GM12878 (cell line): Measurements from ENCODE around the gene SFR1. TPM values are rescaled to one million over a fixed set of nuclear protein-coding genes. Genes with fewer than 3 reads are reported as not detected.

Experiments used
- ATAC-seq: fragments of 200-7000 bp; cut with Tn5 transposase; 3 replicates; pipeline ENCODE4 v1.9.1; 2020; ENCODE audit warnings: mild to moderate bottlenecking, moderate library complexity
- BruUV-seq: library from RNA; stranded (reverse); fragments of 400-500 nt; replicated peaks from 2 replicates; lab custom pipeline; 2021; lab: Mats Ljungman, UMichigan
- CTCF ChIA-PET: fragments of 300-600 bp; sonication (Branson Sonifier 250); formaldehyde crosslinking; extraction: SDS; loops from one replicate; lab custom pipeline; 2021; ENCODE audit warnings: inconsistent platforms; lab: Yijun Ruan, JAX
- POLR2A ChIA-PET: fragments of 350-600 bp; formaldehyde crosslinking; extraction: SDS; loops from one replicate; lab custom pipeline; 2021; ENCODE audit warnings: inconsistent platforms; lab: Charles Lee
- RAD21 ChIA-PET: fragments of 300-600 bp; sonication (Branson Sonifier 250); formaldehyde crosslinking; loops from one replicate; lab custom pipeline; 2023; ENCODE audit warnings: antibody characterized with exemption; ENCODE audit not compliant: unreplicated experiment; lab: Charles Lee
- SMC1A ChIA-PET: fragments of 300-600 bp; sonication (Branson Sonifier 250); formaldehyde crosslinking; loops from one replicate; lab custom pipeline; 2023; ENCODE audit not compliant: unreplicated experiment, uncharacterized antibody; lab: Charles Lee
- DNase-seq: peaks from one replicate; pipeline ENCODE4 v3.0.0-alpha.2; 2011; ENCODE audit warnings: low read depth, low spot score
- FAIRE-seq: peaks from 3 replicates; lab custom pipeline; 2011; peaks lifted over from hg19 to GRCh38; lab: Jason Lieb, UNC
- H2AFZ ChIP-seq: 2 replicates; pipeline ENCODE4 v1.6.0; 2011; ENCODE audit warnings: low read depth, low read length, control low read depth; ENCODE audit not compliant: control insufficient read depth
- H3K27ac ChIP-seq: 2 replicates; pipeline ENCODE4 v1.5.1; 2011; ENCODE audit warnings: control low read depth; ENCODE audit not compliant: control insufficient read depth, insufficient read depth
- H3K27me3 ChIP-seq, 2 experiments: replicated peaks in 1 of 2; 2 replicates each; pipeline versions ENCODE4 v1.6.0 to v1.6.1; 2011; ENCODE audit warnings: low read length in 1 of 2; ENCODE audit not compliant: control insufficient read depth in 2 of 2, insufficient read depth in 2 of 2
- H3K36me3 ChIP-seq, 2 experiments: 2 replicates each; pipeline ENCODE4 v1.5.1; 2011; ENCODE audit warnings: low read length in 1 of 2; ENCODE audit not compliant: control insufficient read depth in 2 of 2, insufficient read depth in 2 of 2
- H3K4me1 ChIP-seq: 2 replicates; pipeline ENCODE4 v1.6.1; 2011; ENCODE audit warnings: mild to moderate bottlenecking, low read length, moderate library complexity, mixed read lengths; ENCODE audit not compliant: control insufficient read depth, insufficient read depth
- H3K4me2 ChIP-seq: 2 replicates; pipeline ENCODE4 v1.6.0; 2011; ENCODE audit warnings: control low read depth; ENCODE audit not compliant: control insufficient read depth, insufficient read depth
- H3K4me3 ChIP-seq: fragments of 200-600 bp; sonication (generic); 2 replicates; pipeline ENCODE4 v1.5.1; 2016
- H3K79me2 ChIP-seq: 2 replicates; pipeline ENCODE4 v1.6.0; 2011; ENCODE audit warnings: low read length; ENCODE audit not compliant: control insufficient read depth, insufficient read depth
- H3K9ac ChIP-seq: 2 replicates; pipeline ENCODE4 v1.8.0; 2011; ENCODE audit warnings: low read length, control low read depth, mixed read lengths; ENCODE audit not compliant: control insufficient read depth, insufficient read depth
- H3K9me3 ChIP-seq: replicated peaks from 3 replicates; pipeline ENCODE4 v1.5.1; 2011; ENCODE audit warnings: mild to moderate bottlenecking, low read length; ENCODE audit not compliant: control insufficient read depth, insufficient read depth
- H4K20me1 ChIP-seq: 2 replicates; pipeline ENCODE4 v1.6.0; 2011; ENCODE audit not compliant: control insufficient read depth, insufficient read depth
- BMI1 ChIP-seq: fragments of 450-650 bp; IDR thresholded peaks from 2 replicates; pipeline ENCODE4 v1.6.1; 2016; ENCODE audit warnings: mild to moderate bottlenecking, moderate library complexity, borderline replicate concordance
- E2F8 ChIP-seq: fragments of 450-650 bp; IDR thresholded peaks from 2 replicates; pipeline ENCODE4 v1.6.1; 2018; ENCODE audit warnings: mild to moderate bottlenecking, low read depth, moderate library complexity; ENCODE audit not compliant: partially characterized antibody
- NFIC ChIP-seq: IDR thresholded peaks from 2 replicates; pipeline ENCODE4 v1.6.1; 2012; ENCODE audit warnings: low read depth, mild to moderate bottlenecking, inconsistent platforms, low read length, moderate library complexity
- NKRF ChIP-seq: fragments of 450-650 bp; conservative IDR thresholded peaks from 2 replicates; pipeline ENCODE4 v1.6.1; 2017; ENCODE audit warnings: mild to moderate bottlenecking, moderate library complexity
- NR2C1 ChIP-seq: fragments of 450-650 bp; IDR thresholded peaks from 2 replicates; pipeline ENCODE4 v1.6.1; 2017; ENCODE audit warnings: antibody characterized with exemption, mild to moderate bottlenecking, moderate library complexity
- NR2C2 ChIP-seq: IDR thresholded peaks from 2 replicates; pipeline ENCODE4 v1.6.1; 2011; ENCODE audit warnings: borderline replicate concordance, low read depth; ENCODE audit not compliant: control insufficient read depth, insufficient read length
- REST ChIP-seq: IDR thresholded peaks from 2 replicates; pipeline ENCODE4 v1.6.1; 2012; ENCODE audit warnings: mild to moderate bottlenecking, low read depth, low read length
- TCF7 ChIP-seq: IDR thresholded peaks from 2 replicates; pipeline ENCODE4 v1.6.1; 2014; ENCODE audit warnings: antibody characterized with exemption, borderline replicate concordance
- ZBED1 ChIP-seq: IDR thresholded peaks from 2 replicates; pipeline ENCODE4 v1.6.1; 2016; ENCODE audit warnings: borderline replicate concordance
- ZNF207 ChIP-seq: fragments of 450-650 bp; IDR thresholded peaks from 2 replicates; pipeline ENCODE4 v1.6.1; 2014; ENCODE audit warnings: antibody characterized with exemption, mild to moderate bottlenecking, borderline replicate concordance
- WGBS: methylation state at CpG from one replicate; pipeline ENCODE4 v1.1.6; 2016; ENCODE audit warnings: low lambda C conversion rate; ENCODE audit not compliant: insufficient replicate concordance, insufficient coverage; ENCODE audit errors: missing lambda C conversion rate; 5-methylcytosine and 5-hydroxymethylcytosine counted together
- in situ Hi-C: fragments of 300-500 bp; cut with MboI; formaldehyde crosslinking; loops from 9 replicates; pipeline ENCODE4 v1.14.3; 2018; ENCODE audit warnings: mixed read lengths
- intact Hi-C: fragments of 100-400 bp; cut with micrococcal nuclease; formaldehyde crosslinking; loops from one replicate; pipeline ENCODE4 v1.14.2; 2022; ENCODE audit not compliant: unreplicated experiment
- polyA plus RNA-seq, 11 experiments: library from polyadenylated mRNA; depleted of rRNA in 4 of 11; unstranded in 6 of 11; stranded (reverse) in 5 of 11; fragments of >200 nt; fragmentation: Nextera tagmentation in 4 of 11; fragmentation: Illumina TruSeq in 1 of 11; extraction: Ambion mirVana in 4 of 11; extraction: Trizol in 1 of 11; gene quantifications; 1 replicate in 1 of 11; 2 replicates in 10 of 11; pipeline versions ENCODE4 v1.2.1 to v1.2.3, GENCODE V29; 2011 to 2016; ENCODE audit warnings: inconsistent platforms in 2 of 11, missing spikeins in 2 of 11, low read depth in 1 of 11
- total RNA-seq, 4 experiments: library from RNA; depleted of rRNA in 3 of 4; stranded (reverse); fragments of >200 nt in 3 of 4; fragmentation: Illumina TruSeq in 1 of 4; extraction: Trizol in 1 of 4; gene quantifications; 2 replicates each; pipeline versions ENCODE4 v1.2.1 to v1.2.3, GENCODE V29; 2013 to 2021
- TF ChIP-seq, protein P1 (sequence below): fragments of 450-650 bp; IDR thresholded peaks from 2 replicates; pipeline ENCODE4 v1.6.1; 2017; ENCODE audit warnings: mild to moderate bottlenecking, moderate library complexity

Gene SFR1
- total and polyA plus RNA-seq, 10 of the 15 experiments (the other 5 are each of a cell fraction or from before 2014, with no cell fraction given): 6.9 to 31.5 (median 14.9) TPM

DNA sequence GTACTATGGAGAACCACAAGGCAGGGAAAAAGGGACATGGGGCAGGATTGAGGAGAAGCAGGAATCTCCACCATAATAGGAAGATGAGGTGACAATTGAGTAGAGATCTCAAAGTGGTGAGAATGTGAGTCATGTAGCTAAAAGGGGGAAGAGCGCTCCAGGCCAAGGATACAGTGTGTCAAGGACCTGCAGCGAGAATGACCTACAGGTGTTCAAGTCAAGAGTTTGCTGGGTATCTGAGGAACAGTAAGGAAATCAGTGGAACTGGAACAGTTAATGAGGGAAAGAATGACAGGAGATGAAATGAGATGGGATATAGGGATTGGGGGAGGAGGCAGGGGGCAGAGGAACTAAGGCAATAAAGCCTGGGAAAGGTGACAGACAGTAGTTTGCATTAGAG, 33.6 kb downstream of the SFR1 start:
- Histone ChIP-seq H3K9ac (no peak overlapping the region), H2AFZ (no peak overlapping the region), H3K4me2 (no peak overlapping the region), H3K9me3 (no peaks in the 10 kb centered on the region; the same call in 2 of the 3 replicates), H3K4me3 (no peak overlapping the region), H3K4me1 (no peaks in the 10 kb centered on the region), H3K27me3 (no peaks in the 10 kb centered on the region; a peak in 1 of 4 replicates)
- BruUV-seq: no TSS peak
- no peak for ATAC-seq
- RAD21 ChIA-PET: no interaction called here
- POLR2A ChIA-PET: interaction anchor here (0.5 kb wide), 1 partner anchor 30 kb away, joined by 3 read pairs; no protein-coding TSS in a partner anchor
- in situ Hi-C loops: no loop called here
- CTCF ChIA-PET: interaction anchor here (1.3 kb wide), 1 partner anchor 8 kb away, joined by 3 read pairs; no protein-coding TSS in a partner anchor
- no peak for DNase-seq
- no peak for TF ChIP-seq NR2C2
- no peak for TF ChIP-seq NKRF
- TF ChIP-seq TCF7: no peak
- TF ChIP-seq ZNF207: no peak
- no peak for TF ChIP-seq E2F8
- TF ChIP-seq REST: no peak
- no peak for TF ChIP-seq NFIC
- TF ChIP-seq, protein P1, sequence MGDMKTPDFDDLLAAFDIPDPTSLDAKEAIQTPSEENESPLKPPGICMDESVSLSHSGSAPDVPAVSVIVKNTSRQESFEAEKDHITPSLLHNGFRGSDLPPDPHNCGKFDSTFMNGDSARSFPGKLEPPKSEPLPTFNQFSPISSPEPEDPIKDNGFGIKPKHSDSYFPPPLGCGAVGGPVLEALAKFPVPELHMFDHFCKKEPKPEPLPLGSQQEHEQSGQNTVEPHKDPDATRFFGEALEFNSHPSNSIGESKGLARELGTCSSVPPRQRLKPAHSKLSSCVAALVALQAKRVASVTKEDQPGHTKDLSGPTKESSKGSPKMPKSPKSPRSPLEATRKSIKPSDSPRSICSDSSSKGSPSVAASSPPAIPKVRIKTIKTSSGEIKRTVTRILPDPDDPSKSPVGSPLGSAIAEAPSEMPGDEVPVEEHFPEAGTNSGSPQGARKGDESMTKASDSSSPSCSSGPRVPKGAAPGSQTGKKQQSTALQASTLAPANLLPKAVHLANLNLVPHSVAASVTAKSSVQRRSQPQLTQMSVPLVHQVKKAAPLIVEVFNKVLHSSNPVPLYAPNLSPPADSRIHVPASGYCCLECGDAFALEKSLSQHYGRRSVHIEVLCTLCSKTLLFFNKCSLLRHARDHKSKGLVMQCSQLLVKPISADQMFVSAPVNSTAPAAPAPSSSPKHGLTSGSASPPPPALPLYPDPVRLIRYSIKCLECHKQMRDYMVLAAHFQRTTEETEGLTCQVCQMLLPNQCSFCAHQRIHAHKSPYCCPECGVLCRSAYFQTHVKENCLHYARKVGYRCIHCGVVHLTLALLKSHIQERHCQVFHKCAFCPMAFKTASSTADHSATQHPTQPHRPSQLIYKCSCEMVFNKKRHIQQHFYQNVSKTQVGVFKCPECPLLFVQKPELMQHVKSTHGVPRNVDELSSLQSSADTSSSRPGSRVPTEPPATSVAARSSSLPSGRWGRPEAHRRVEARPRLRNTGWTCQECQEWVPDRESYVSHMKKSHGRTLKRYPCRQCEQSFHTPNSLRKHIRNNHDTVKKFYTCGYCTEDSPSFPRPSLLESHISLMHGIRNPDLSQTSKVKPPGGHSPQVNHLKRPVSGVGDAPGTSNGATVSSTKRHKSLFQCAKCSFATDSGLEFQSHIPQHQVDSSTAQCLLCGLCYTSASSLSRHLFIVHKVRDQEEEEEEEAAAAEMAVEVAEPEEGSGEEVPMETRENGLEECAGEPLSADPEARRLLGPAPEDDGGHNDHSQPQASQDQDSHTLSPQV: no peak
- no peak for TF ChIP-seq NR2C1
- TF ChIP-seq ZBED1: no peak
- no peak for TF ChIP-seq BMI1
- TF ChIP-seq, all 136 proteins: peak for 0
- Histone ChIP-seq H3K27ac (no peak overlapping the region), H3K79me2 (no peaks in the 10 kb centered on the region), H4K20me1 (no peaks in the 10 kb centered on the region), H3K36me3 (no peaks in the 10 kb centered on the region)
- SMC1A ChIA-PET: no interaction called here
- FAIRE-seq: no peak
- intact Hi-C loops: no loop called here
- 51% methylated on average over 2 of the region's 2 CpGs for WGBS
